Activated gamma-delta T cell treated with anti-CD3 and anti-CD28 coated beads, Interleukin-2, amount 50 U/mL, for 16 hours (primary cell): ENCODE results near the gene DMBT1.

Source experiments
- DNase-seq: peaks from one replicate; pipeline ENCODE4 v3.0.0-alpha.2; 2020; ENCODE audit warnings: low read depth

Gene DMBT1

DNA sequence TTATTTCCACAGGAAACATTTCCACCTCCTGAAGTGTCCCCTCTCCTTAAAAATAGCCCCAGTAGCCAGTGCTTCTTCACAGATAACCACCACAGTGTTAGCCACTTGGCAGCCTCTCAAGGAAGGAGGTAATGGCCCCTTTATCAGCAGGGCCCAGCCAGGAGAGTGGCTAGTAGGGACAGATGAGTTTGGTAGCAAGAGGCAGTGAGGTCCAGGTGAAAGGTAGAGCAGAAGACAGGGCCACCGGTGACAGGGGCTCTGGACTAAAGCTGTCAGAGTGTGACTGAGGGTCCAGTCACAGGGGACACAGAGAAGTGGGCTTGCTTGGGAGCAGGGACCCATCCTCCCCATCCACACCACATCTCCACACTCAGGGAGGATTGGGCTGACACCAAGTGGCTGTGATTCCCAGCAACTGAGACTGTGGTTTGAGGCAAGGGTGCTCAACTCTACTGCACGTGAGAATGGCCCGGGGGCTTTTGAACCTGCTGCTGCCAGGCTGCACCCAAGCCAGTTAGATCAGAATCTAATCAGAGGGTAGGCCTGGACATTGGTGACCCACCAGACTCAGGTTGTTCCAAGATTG, 86.9 kb downstream of the DMBT1 start:
- DNase-seq = no peak

DNA sequence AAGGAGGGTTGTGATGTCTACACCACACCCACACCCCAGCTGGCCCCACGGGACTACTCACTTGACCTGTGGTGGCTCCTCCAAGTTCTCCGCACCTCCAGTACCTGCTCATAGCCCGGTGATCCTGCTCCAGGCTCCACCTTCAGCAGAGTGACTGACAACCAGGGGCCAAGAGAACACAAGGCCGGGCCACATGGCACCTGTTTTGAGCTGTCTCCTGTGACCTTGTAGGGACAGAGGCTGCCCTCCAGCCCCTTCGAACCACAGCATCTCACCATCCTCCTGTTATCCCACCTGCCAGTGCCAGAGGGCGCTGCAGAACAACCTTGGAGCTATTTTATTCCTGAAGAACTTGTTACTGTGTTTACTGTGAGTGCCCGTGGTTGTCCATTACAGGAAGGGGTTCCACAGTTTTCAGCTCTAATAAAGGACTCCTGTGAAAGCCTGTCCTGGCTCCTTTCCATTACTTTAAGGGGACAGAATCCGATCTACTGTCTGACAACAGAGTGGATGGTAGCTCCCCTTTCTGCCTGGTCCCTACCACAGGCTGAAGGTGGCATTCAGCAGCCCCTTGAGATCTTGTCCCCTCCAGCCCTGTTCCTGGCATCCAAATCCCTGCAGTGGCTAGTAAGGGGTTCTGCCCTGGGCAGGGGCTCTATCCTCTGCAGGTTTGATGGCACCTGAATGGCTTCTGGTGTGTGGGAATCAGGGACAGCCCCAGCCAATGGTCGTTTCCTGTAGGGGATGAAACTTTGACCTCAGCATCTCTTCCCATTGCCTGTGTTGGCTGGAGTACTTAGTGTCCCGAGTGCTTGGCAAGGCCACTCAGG, 88.3 kb downstream of the DMBT1 start:
- no peak for DNase-seq

GRCh38 chr10:122649903-122650302, 89.3 kb downstream of the DMBT1 start:
- DNase-seq = no peak

- no peak for DNase-seq
These were observed 89.8 kb downstream of the DMBT1 start for GRCh38 chr10:122650331-122650730.

DNA sequence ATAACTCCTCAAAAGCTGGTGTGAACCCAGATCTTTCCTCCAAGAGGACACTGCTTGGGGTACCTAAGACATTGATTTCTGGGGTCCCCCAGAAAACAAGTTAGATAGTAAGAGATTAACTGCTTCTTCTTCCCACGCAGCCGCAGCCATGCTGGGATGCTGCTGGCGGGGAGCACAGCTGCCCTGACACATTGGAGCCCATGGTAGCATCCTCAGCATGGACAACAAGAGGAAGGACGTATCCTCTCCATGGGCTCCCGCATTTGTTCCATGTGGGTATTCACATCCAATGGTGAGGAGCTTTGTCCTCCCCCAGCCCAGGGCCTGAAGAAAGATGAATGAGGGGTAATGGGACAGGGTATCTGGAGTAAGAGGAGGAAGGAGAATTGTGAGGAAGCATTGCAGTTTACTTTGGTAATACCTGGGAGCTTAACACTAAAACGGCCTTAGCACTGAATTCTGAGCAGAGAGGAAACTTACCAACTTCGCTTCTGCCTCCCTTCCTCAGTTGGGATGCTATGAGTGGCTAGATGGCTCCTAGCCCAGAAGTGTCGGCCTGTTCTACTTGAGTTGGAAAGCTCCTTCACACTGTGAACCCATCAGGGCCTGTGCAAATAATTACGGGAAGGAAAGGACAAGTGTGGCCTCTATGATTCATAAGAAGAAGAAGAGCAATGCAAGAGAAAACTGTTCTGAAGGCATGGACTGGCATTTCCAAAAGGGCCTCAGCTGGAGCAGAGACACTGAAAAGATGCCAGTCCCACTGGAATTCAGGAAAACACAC, 95.2 kb downstream of the DMBT1 start:
- DNase-seq = no peak

- DNase-seq = no peak
These were observed 95.8 kb downstream of the DMBT1 start for GRCh38 chr10:122656308-122656705.

GRCh38 chr10:122656741-122657140, 96.2 kb downstream of the DMBT1 start:
- no peak for DNase-seq

- DNase-seq = no peak
These were observed 96.7 kb downstream of the DMBT1 start for GRCh38 chr10:122657255-122657654.

DNA sequence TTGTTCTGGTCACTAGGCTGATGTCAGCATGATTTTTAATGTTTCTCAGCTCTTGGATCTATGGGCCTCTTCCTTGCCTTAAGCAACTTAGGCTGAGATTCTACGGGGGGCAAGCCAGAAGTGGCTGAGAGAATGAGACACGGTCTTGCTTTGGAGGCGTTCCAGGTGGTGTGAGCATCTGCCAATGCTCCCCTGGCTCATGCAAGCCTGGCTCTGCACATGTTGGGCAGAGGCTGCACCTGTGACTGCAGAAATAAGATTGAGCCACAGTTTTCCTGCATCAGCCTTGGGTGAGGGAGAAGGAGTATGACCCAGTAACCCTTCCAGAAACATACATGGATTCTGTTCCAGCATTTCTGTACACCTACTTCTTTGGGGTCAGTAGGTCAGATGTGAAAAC, 97.2 kb downstream of the DMBT1 start:
- no peak for DNase-seq

- no peak for DNase-seq
These were observed 97.9 kb downstream of the DMBT1 start for GRCh38 chr10:122658356-122659049.

- DNase-seq = no peak
These were observed 98.6 kb downstream of the DMBT1 start for GRCh38 chr10:122659126-122659525.

GRCh38 chr10:122659651-122660050, 99.1 kb downstream of the DMBT1 start:
- no peak for DNase-seq

DNA sequence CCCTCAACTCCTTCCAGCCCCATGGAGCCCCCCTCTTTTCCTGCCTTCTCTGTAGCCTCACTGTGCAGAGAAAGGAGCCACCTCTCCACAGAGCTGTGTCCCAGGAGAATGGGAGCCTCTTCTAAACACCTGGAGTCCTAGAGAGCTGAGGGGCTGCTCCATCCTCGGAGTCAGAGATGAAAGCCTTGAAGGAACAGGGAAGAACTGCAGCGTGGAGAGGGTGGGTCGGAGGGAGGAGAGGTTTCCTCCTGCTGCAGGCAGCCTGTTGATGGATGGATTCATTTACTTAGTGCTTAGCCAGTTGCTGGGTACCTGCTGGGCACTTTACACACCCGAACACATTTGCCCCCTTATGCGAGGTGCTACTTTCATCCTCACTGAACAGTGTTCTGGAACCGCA, 100.1 kb downstream of the DMBT1 start:
- no peak for DNase-seq

DNA sequence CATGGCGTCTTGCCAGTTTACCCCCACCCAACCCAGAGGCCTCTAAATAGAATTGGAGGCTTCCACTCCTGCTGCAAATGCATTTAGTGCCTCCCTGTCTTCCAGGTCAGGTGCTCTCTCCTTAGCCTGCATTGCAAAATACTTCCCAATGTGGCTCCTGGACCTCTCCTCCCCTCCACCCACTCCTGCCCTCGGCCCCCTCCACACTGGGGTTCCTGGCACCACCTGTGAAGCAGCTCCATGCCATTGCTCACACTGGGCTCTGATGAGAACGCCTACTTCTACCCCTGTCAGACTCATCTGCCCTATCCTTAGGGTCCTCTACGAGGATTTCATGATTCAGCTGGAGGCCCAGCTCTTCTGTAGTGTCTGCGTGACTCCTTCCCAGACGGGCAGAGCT, 101.7 kb downstream of the DMBT1 start:
- DNase-seq = no peak

DNA sequence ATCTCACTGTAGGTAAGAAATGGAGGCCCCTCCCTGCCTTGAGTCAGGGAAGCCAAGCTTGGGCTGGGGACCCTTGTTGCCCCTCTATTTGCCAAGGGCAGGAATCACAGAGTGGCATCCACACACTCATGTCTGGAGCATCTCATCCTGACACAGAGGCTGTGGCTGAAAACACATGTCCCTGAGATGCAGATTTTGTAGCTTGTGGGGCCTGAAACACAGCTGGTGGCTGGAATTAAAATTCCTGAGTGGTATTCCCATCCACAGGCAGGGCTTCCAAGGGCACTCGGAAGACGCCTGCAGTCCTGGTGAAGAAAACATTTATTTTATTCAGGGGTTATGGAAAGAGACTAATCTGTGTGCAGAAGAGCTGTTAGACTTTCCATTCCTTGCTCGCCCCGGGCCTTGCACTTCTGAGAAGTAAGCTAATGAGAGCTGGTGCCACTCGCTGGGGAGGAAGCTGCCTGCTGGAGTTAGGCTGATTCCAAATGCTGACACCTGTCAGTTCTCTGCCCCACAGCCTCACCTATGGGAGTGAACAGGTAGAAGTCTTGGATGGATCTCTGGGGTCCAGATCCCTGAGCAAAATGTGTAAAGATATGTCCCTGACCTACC, 103.1 kb downstream of the DMBT1 start:
- no peak for DNase-seq

- no peak for DNase-seq
These were observed 103.9 kb downstream of the DMBT1 start for GRCh38 chr10:122664501-122664900.

GRCh38 chr10:122665329-122665860, 104.8 kb downstream of the DMBT1 start:
- no peak for DNase-seq

DNA sequence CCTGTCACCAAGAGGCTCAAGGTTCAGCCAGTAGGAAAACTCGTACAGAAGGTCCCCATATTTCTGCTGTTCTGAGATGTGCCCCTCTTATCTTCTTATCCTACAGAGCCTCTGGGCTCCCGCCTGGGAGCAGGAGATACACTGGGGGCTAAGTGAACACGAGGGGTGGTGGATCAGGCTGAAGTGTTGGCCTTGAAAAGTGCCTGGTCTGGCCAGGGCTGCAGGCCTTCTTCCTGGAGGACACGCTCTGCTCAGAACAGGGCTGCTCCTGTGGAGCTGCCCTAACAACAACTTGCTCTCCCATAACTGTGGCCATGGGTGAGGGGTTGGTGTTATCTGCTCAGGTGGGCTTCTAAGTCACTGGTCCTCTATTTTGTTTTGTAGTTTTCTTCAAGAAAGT, 105.4 kb downstream of the DMBT1 start:
- no peak for DNase-seq

DNA sequence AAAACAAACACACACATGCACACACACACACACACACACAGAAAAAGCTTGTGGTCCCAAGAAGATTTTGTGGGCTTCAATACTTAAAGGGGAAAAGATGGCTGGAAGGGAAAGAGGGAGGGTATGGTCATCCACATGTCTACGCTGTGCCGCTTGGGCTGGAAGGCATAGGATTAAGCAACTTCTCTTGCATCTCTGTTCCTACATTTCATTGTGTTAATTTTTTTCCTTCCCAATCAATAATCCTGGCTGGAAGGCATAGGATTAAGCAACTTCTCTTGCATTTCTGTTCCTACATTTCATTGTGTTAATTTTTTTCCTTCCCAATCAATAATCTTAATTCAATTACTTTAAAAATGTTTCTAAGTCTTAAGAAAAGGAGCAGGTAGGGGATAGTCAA, 108.5 kb downstream of the DMBT1 start:
- no peak for DNase-seq

DNA sequence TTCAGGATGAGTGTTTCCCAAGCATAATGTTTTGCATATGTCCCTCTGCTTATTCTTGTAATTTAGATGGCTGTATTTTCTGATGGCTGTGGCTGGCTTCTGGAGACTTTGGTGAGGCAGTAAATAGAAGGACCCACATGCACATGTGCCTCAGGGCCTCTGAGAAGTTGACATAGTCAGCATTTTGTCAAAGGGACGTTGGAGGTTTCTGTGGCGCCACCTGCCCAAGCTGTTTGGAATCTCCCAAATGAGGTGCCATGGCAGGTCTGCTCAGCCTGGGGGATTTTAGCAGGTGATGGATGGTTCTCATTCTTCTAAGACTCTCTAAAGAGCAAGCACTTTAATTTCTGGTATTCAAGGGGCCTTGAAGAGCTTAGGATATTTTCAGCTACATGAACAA, 109.3 kb downstream of the DMBT1 start:
- DNase-seq = no peak

DNA sequence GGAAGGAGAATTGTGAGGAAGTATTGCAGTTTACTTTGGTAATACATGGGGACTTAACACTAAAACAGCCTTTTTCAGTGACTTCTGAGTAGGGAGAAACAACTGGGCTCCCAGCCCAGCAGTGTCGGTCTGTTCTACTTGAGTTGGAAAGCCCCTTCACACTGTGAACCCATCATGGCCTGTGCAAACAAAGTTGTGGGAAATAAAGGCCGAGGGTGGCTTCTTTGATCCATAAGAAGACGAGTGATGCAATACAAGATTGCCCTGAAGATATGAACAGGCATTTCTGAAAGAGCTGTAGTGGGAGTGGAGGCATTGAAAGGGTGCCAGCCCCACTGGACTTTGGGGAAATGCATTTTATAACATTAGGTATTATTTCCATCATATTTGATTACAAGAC, 110.8 kb downstream of the DMBT1 start:
- no peak for DNase-seq

- DNase-seq = no peak
These were observed 112.1 kb downstream of the DMBT1 start for GRCh38 chr10:122672655-122673054.
